ENCODE results near the gene RUNX3. TPM values are rescaled to one million over a fixed set of nuclear protein-coding genes. Genes with fewer than 3 reads are reported as not detected.

Gene RUNX3
- total and polyA plus RNA-seq, 2 donors (not counting 3 experiments of a cell fraction or from before 2014, with no cell fraction given) = not detected

- intact Hi-C loops (cut with micrococcal nuclease) (no loop called here), dilution Hi-C loops (cut with MboI; ENCODE audit: extremely low pct_ligation_motif_present, low sequenced_read_pairs) (no loop called here)
- Histone ChIP-seq H3K36me3 (ENCODE audit: control insufficient read depth in 2 of 2, extremely low read depth in 1 of 2, insufficient read depth in 2 of 2, low read length in 2 of 2) (no peaks in the 10 kb centered on the region), H3K4me3 (replicated peaks in 1 of 3; ENCODE audit: insufficient read depth in 1 of 3, low read depth in 1 of 3, low read length in 3 of 3) (no peak overlapping the region), H3K27me3 (ENCODE audit: control insufficient read depth in 2 of 2, insufficient read depth in 2 of 2, low read length in 2 of 2) (peaks cover 11 to 26% of the 10 kb centered on the region in 2 experiments), H3K9me1 (replicated peaks; ENCODE audit: control insufficient read depth, extremely low read depth, insufficient read depth, low read length) (no peaks in the 10 kb centered on the region), H3K9ac (replicated peaks; ENCODE audit: extremely low read depth, insufficient read depth, low read length) (no peak overlapping the region), H3K4me1 (ENCODE audit: control insufficient read depth, extremely low read depth, insufficient read depth, low read length) (no peaks in the 10 kb centered on the region), H3K9me3 (replicated peaks; ENCODE audit: control insufficient read depth, insufficient read depth, low read length) (no peaks in the 10 kb centered on the region), H3K79me2 (ENCODE audit: control insufficient read depth, insufficient read depth, low read length) (no peaks in the 10 kb centered on the region), H2AFZ (ENCODE audit: low read depth, low read length) (no peak overlapping the region), H3K27ac (ENCODE audit: insufficient read depth, low read depth, low read length) (no peak overlapping the region), H3K4me2 (ENCODE audit: insufficient read depth, low read length) (no peak overlapping the region), H4K20me1 (replicated peaks; ENCODE audit: control insufficient read depth, extremely low read depth, insufficient read depth, low read length) (no peaks in the 10 kb centered on the region)
- ChIA-PET CTCF (interaction anchor here (1.2 kb wide), 1 partner anchor 14 kb away, joined by 3 read pairs; no protein-coding TSS in a partner anchor), POLR2A (no interaction called here)
- DNase-seq (ENCODE audit: low read depth, low spot score) (no peak), FAIRE-seq (no peak)
- BruUV-seq (replicated peaks) = no TSS peak
- no peak for TF ChIP-seq CTCF (IDR thresholded peaks at IDR 0.05; ENCODE audit: extremely low read depth in 1 of 2, insufficient read depth in 1 of 2, low read depth in 1 of 2, low read length in 2 of 2)
- no peak for TF ChIP-seq POLR2A (IDR thresholded peaks at IDR 0.05; ENCODE audit: low read depth, low read length)
- no peak for TF ChIP-seq POLR2AphosphoS5 (IDR thresholded peaks at IDR 0.05; ENCODE audit: insufficient read depth, low read depth, low read length)
- TF ChIP-seq JUN (IDR thresholded peaks at IDR 0.05; ENCODE audit: borderline replicate concordance, insufficient read depth, insufficient read length, low read depth) = no peak
- TF ChIP-seq MYC (IDR thresholded peaks at IDR 0.05; ENCODE audit: low read depth, low read length) = no peak
Measured at GRCh38 chr1:24875991-24876506, 54.0 kb downstream of the RUNX3 start.

- intact Hi-C loops (cut with micrococcal nuclease) (no loop called here), dilution Hi-C loops (cut with MboI; ENCODE audit: extremely low pct_ligation_motif_present, low sequenced_read_pairs) (no loop called here)
- no peaks in the 10 kb centered on the region for H3K4me1 ChIP-seq (ENCODE audit: control insufficient read depth, extremely low read depth, insufficient read depth, low read length)
- H3K9me3 ChIP-seq (replicated peaks; ENCODE audit: control insufficient read depth, insufficient read depth, low read length) = no peaks in the 10 kb centered on the region
- ChIA-PET CTCF (interaction anchor here (0.6 to 1.2 kb wide), 2 partner anchors 13 to 327 kb away, joined by 3 read pairs; no protein-coding TSS in a partner anchor), POLR2A (no interaction called here)
- no peak overlapping the region for H3K4me2 ChIP-seq (ENCODE audit: insufficient read depth, low read length)
- FAIRE-seq (no peak), DNase-seq (ENCODE audit: low read depth, low spot score) (no peak)
- no peaks in the 10 kb centered on the region for H4K20me1 ChIP-seq (replicated peaks; ENCODE audit: control insufficient read depth, extremely low read depth, insufficient read depth, low read length)
- no peak overlapping the region for H2AFZ ChIP-seq (ENCODE audit: low read depth, low read length)
- H3K79me2 ChIP-seq (ENCODE audit: control insufficient read depth, insufficient read depth, low read length) = no peaks in the 10 kb centered on the region
- no peak overlapping the region for H3K9ac ChIP-seq (replicated peaks; ENCODE audit: extremely low read depth, insufficient read depth, low read length)
- no peak overlapping the region for H3K4me3 ChIP-seq (replicated peaks in 1 of 3; ENCODE audit: insufficient read depth in 1 of 3, low read depth in 1 of 3, low read length in 3 of 3)
- H3K9me1 ChIP-seq (replicated peaks; ENCODE audit: control insufficient read depth, extremely low read depth, insufficient read depth, low read length) = no peaks in the 10 kb centered on the region
- H3K27me3 ChIP-seq (ENCODE audit: control insufficient read depth in 2 of 2, insufficient read depth in 2 of 2, low read length in 2 of 2) = peaks cover 7 to 26% of the 10 kb centered on the region in 2 experiments
- TF ChIP-seq CTCF (IDR thresholded peaks at IDR 0.05; ENCODE audit: extremely low read depth in 1 of 2, insufficient read depth in 1 of 2, low read depth in 1 of 2, low read length in 2 of 2) (no peak), GATA2 (IDR thresholded peaks at IDR 0.05; ENCODE audit: insufficient read depth, insufficient read length, low read depth, low read length) (no peak)
- BruUV-seq (replicated peaks) = no TSS peak
- no peak overlapping the region for H3K27ac ChIP-seq (ENCODE audit: insufficient read depth, low read depth, low read length)
- H3K36me3 ChIP-seq (ENCODE audit: control insufficient read depth in 2 of 2, extremely low read depth in 1 of 2, insufficient read depth in 2 of 2, low read length in 2 of 2) = no peaks in the 10 kb centered on the region
Measured at GRCh38 chr1:24875257-24875656, 54.8 kb downstream of the RUNX3 start.
